Thoracic aorta (tissue), 2 donors: ENCODE data around the gene SPEG. TPM values are rescaled to one million over a fixed set of nuclear protein-coding genes. Genes with fewer than 3 reads are reported as not detected.

Experiments used
- ATAC-seq: fragments of 150-250 bp; one replicate; pipeline ENCODE4 v1.8.0; 2017; ENCODE audit warnings: low read depth; ENCODE audit not compliant: insufficient number of reproducible peaks, low FRiP score
- DNase-seq: peaks from one replicate; pipeline ENCODE4 v3.0.0-alpha.2; 2020; ENCODE audit warnings: low spot score
- H3K27ac ChIP-seq, 2 donors: fragments of 200-600 bp; sonication (generic); 1 replicate in 1 of 2; 2 replicates in 1 of 2; pipeline ENCODE4 v1.5.1; 2016; ENCODE audit warnings: mild to moderate bottlenecking in 2 of 2, moderate library complexity in 2 of 2
- H3K27me3 ChIP-seq: fragments of 200-600 bp; sonication (generic); replicated peaks from 2 replicates; pipeline ENCODE4 v1.6.0; 2016; ENCODE audit warnings: mild to moderate bottlenecking; ENCODE audit not compliant: insufficient read depth
- H3K36me3 ChIP-seq: fragments of 200-600 bp; sonication (generic); one replicate; pipeline ENCODE4 v1.5.1; 2016
- H3K4me1 ChIP-seq, 2 donors: fragments of 200-600 bp; sonication (generic); 1 replicate in 1 of 2; 2 replicates in 1 of 2; pipeline versions ENCODE4 v1.5.1 to v1.6.0; 2016; ENCODE audit warnings: low read depth in 2 of 2, mild to moderate bottlenecking in 1 of 2; ENCODE audit not compliant: control insufficient read depth in 1 of 2
- H3K4me3 ChIP-seq: fragments of 200-600 bp; sonication (generic); 2 replicates; pipeline ENCODE4 v1.5.1; 2016; ENCODE audit warnings: mild to moderate bottlenecking
- H3K9me3 ChIP-seq: fragments of 200-600 bp; sonication (generic); 2 replicates; pipeline ENCODE4 v1.5.1; 2016
- total RNA-seq, 2 donors: library from RNA; depleted of rRNA; stranded (reverse); fragments of >200 nt; gene quantifications; one replicate each; pipeline versions ENCODE4 v1.1.0 to v1.2.3, GENCODE V29; 2016
- TF ChIP-seq, protein P1 (sequence below): fragments of 200-600 bp; sonication (generic); IDR thresholded peaks from one replicate; pipeline ENCODE4 v1.5.1; 2019; ENCODE audit warnings: antibody characterized with exemption

Gene SPEG
- total RNA-seq, 2 donors from 2014 or later = 426 to 455 TPM

DNA sequence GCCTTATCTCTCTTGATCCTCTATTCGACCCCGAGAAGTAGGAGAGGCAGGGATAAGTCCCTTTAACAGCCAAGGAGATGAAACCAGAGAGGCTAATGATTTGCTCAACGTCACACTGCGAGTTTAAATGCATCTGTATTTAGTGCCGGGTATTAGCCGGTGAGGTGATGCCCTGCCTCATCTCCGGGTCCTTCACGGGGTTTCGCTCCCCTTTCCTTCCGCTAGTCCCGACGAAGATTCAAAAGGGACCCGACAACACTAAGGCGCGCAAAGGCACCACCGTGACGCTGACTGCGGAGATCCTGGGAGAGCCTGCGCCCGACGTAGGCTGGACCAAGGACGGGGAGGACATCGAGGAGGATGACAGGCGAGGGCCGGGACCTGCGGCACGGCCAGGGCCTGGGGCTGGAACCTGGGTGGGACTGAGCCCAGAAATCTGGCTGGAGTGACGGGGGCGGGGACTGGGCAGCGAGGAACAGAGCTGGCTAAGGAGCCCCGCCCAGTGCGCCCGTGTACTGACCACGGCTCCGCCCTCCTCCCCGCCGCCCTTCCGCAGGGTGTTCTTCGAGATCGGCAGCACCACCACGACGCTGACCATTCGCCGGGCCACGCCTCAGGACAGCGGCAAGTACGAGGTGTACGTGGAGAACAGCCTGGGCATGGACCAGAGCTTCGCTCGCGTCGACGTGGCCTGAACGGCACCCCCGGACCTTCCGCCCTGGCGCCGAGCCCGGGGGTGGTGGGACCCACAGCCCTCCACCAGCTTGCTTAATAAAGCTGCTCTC is 63.0 kb downstream of the SPEG start:
- ATAC-seq = peak; percentile 29
- H3K4me1 ChIP-seq = peaks cover 21 to 50% of the 10 kb centered on the region in 2 donors
- H3K27ac ChIP-seq = peak overlapping the region; percentile 93 to 95
- peak overlapping the region; percentile 84 for H3K4me3 ChIP-seq
- H3K9me3 ChIP-seq = no peaks in the 10 kb centered on the region
- H3K27me3 ChIP-seq = no peaks in the 10 kb centered on the region
- DNase-seq = peak; percentile 83
- TF ChIP-seq, protein P1, sequence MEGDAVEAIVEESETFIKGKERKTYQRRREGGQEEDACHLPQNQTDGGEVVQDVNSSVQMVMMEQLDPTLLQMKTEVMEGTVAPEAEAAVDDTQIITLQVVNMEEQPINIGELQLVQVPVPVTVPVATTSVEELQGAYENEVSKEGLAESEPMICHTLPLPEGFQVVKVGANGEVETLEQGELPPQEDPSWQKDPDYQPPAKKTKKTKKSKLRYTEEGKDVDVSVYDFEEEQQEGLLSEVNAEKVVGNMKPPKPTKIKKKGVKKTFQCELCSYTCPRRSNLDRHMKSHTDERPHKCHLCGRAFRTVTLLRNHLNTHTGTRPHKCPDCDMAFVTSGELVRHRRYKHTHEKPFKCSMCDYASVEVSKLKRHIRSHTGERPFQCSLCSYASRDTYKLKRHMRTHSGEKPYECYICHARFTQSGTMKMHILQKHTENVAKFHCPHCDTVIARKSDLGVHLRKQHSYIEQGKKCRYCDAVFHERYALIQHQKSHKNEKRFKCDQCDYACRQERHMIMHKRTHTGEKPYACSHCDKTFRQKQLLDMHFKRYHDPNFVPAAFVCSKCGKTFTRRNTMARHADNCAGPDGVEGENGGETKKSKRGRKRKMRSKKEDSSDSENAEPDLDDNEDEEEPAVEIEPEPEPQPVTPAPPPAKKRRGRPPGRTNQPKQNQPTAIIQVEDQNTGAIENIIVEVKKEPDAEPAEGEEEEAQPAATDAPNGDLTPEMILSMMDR = no peak
- peaks cover 7% of the 10 kb centered on the region for H3K36me3 ChIP-seq

DNA sequence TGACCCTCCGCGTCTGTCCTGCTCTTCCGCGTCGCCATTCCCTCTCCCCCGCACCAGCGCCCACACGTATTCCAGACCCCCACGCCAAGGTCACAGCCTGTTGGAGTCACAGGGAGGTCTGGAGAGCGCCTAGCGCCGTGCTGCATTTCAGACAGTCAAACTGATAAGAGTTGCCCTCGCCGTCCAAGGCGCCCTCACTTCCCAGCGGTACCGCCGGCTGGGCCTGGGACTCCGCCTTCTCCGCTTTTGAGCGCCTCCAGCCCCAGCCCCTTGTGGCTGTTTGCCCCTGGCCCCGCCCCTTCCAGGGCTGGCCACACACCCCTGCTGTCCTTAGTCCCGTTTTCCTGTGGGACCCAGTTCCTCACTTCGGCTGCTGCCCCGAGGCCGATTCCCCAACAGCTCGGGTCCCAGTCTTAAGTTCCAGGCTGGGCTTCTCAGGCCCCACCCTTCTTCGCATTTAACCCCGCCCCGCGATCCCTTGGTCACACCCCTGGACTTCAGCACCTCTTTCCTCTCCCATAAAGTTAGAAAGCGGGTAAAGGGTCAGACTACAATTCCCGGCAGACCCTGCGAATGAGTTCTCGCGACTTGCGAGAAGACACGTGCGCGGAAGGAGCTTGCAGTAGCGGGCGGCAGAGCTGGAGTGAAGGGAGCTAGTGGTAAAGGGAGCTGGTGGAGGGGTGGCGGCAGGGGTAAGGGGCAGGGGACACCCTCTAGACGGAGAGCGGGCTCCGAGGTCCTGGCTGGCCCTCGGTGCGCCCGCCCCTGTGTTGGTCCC is 63.8 kb downstream of the SPEG start, which contains the start of gene GMPPA:
Gene GMPPA, plus strand, starts transcription at position 612 of the 778 bp plus-strand sequence. CDS start 1,085 bp downstream, outside the sequence.
- TF ChIP-seq, protein P1 = no peak
- ATAC-seq (peak; percentile 86), DNase-seq (peak; percentile 93)
- Histone ChIP-seq H3K36me3 (peaks cover 9% of the 10 kb centered on the region), H3K27ac (peak within 1 kb of the TSS; percentile 93 to 95), H3K4me1 (peaks cover 21 to 50% of the 10 kb centered on the region in 2 donors), H3K27me3 (no peaks in the 10 kb centered on the region), H3K4me3 (peak within 1 kb of the TSS; percentile 84), H3K9me3 (no peaks in the 10 kb centered on the region)

DNA sequence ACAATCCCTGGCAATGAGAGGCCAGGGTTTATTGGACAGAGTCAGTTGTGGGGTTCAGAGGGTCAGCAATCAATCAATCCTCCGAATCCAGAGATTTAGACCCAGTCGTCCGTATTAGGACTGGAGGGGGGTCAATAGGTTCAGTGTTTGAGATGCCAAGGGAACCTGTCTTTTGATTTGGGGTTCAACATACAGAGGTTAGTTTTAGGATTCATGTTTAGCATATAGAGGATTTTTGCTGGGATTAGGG is 64.3 kb downstream of the SPEG start:
- Histone ChIP-seq H3K27me3 (no peaks in the 10 kb centered on the region), H3K4me1 (peaks cover 21 to 50% of the 10 kb centered on the region in 2 donors), H3K9me3 (no peaks in the 10 kb centered on the region), H3K27ac (peak overlapping the region; percentile 93 to 95), H3K36me3 (peaks cover 12% of the 10 kb centered on the region), H3K4me3 (peak overlapping the region; percentile 84)
- no peak for ATAC-seq
- no peak for DNase-seq
- TF ChIP-seq, protein P1 = no peak

DNA sequence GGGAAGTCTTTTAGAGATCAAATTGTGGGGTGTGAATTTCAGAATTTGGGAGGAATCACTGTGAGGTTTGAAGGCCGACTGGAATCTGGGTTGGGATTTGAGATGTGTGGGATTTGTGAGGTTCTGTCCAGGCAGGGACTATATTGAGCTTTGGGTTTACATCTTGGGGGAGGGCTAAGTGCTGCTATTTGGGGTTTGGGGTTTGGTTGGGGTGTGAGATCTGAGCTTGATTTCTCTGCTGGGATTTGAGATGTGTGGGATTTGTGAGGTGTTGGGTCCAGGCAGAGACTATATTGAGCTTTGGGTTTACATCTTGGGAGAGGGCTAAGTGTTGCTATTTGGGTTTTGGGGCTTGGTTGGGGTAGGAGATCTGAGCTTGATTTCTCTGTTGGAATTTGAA is 64.9 kb downstream of the SPEG start:
- TF ChIP-seq, protein P1 = no peak
- Histone ChIP-seq H3K36me3 (peaks cover 18% of the 10 kb centered on the region), H3K27me3 (no peaks in the 10 kb centered on the region), H3K9me3 (no peaks in the 10 kb centered on the region), H3K27ac (no peak overlapping the region), H3K4me1 (peaks cover 21 to 46% of the 10 kb centered on the region in 2 donors), H3K4me3 (peak overlapping the region; percentile 84)
- ATAC-seq (no peak), DNase-seq (no peak)

DNA sequence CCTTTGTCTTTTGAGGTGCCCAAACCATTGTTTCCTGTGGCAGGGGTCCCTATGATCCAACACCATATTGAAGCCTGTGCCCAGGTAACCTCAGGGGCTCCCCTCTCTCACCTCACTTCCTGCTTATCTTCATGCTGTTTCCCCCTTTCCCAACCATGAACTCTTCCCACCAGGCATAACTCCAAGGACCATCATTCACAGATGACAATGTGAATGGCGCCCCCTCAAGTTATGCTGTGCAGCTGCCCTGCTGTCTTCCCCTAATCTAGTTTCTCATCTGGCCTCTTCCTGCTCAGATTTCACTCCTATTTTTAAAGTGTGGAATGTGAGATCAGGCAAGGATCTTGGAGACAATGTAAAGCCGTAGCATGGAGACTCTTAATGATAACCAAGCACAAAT is 65.5 kb downstream of the SPEG start:
- H3K27ac ChIP-seq = no peak overlapping the region
- ATAC-seq = no peak
- H3K9me3 ChIP-seq = no peaks in the 10 kb centered on the region
- H3K27me3 ChIP-seq = no peaks in the 10 kb centered on the region
- no peak overlapping the region for H3K4me3 ChIP-seq
- H3K4me1 ChIP-seq = peaks cover 21 to 41% of the 10 kb centered on the region in 2 donors
- TF ChIP-seq, protein P1 = no peak
- no peak for DNase-seq
- H3K36me3 ChIP-seq = peaks cover 24% of the 10 kb centered on the region
